ENCODE data around the gene CD300LF.

The CD300LF gene

DNA sequence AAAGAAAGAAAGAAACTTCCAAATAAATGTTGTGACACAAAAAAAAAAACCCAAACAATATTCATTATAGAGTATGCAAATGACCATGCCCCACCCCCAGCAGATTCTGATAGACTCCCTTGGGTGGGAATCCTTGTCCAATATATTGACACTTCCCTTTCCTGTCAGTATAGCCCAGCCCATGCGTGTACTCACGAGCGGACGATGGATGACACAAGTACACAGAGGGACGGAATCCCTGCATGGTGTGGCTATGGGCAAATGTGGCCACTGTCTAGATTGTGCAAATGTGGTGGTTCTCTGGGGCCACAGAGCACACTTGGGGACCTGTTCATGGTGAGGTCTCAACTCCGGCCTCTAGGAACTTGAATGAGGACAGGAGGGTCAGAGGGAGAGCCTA is 27.4 kb upstream of the CD300LF start:
- Histone ChIP-seq H2BK12ac (ENCODE audit: low read length) (no peak overlapping the region), H3K23ac (ENCODE audit: low read length) (no peak overlapping the region), H3K27ac (ENCODE audit: low read depth, low read length) (no peak overlapping the region), H2AK5ac (ENCODE audit: low read length) (no peak overlapping the region), H2AFZ (ENCODE audit: insufficient read depth, low read length, poor library complexity) (no peak overlapping the region), H3K9ac (ENCODE audit: low read length) (no peak overlapping the region), H3K4me3 (ENCODE audit: low read depth, low read length) (no peak overlapping the region), H3K79me1 (ENCODE audit: low read length) (no peaks in the 10 kb centered on the region), H3K4me1 (ENCODE audit: control insufficient read depth in 1 of 2, insufficient read depth in 2 of 2, low read length in 2 of 2) (peaks cover 15 to 20% of the 10 kb centered on the region in 2 experiments), H3K27me3 (ENCODE audit: insufficient read depth, low read length) (peaks cover 18% of the 10 kb centered on the region), H3K14ac (ENCODE audit: low read length) (no peak overlapping the region), H3K18ac (ENCODE audit: low read length) (no peak overlapping the region), H3K79me2 (ENCODE audit: control insufficient read depth, insufficient read depth, low read length, poor library complexity) (no peaks in the 10 kb centered on the region), H4K8ac (ENCODE audit: low read depth, low read length) (no peak overlapping the region), H4K12ac (ENCODE audit: low read depth, low read length) (no peak overlapping the region), H2BK5ac (ENCODE audit: low read depth, low read length, poor library complexity) (no peak overlapping the region), H3K9me3 (ENCODE audit: insufficient read depth, low read depth, low read length) (peaks cover 3% of the 10 kb centered on the region), H4K91ac (ENCODE audit: low read depth, low read length) (no peak overlapping the region), H3K4ac (ENCODE audit: low read depth, low read length) (no peak overlapping the region), H3K4me2 (ENCODE audit: low read length) (no peak overlapping the region), H2BK120ac (ENCODE audit: insufficient read depth, low read length, poor library complexity) (no peak overlapping the region), H3K36me3 (ENCODE audit: control insufficient read depth in 1 of 2, insufficient read depth in 2 of 2, low read length in 2 of 2) (no peaks in the 10 kb centered on the region)
- no CpG with 5 or more reads among the region's 6 CpGs for WGBS (ENCODE audit: extremely low coverage, insufficient coverage, insufficient read length)
- DNase-seq = no peak

GRCh38 chr17:74739227-74739831 is 26.6 kb upstream of the CD300LF start:
- no peak overlapping the region for H3K14ac ChIP-seq (ENCODE audit: low read length)
- no peak overlapping the region for H3K23ac ChIP-seq (ENCODE audit: low read length)
- H2BK120ac ChIP-seq (ENCODE audit: insufficient read depth, low read length, poor library complexity) = no peak overlapping the region
- no peak overlapping the region for H2BK5ac ChIP-seq (ENCODE audit: low read depth, low read length, poor library complexity)
- H3K4me3 ChIP-seq (ENCODE audit: low read depth, low read length) = no peak overlapping the region
- no peak overlapping the region for H4K12ac ChIP-seq (ENCODE audit: low read depth, low read length)
- H4K8ac ChIP-seq (ENCODE audit: low read depth, low read length) = no peak overlapping the region
- no peak overlapping the region for H2AFZ ChIP-seq (ENCODE audit: insufficient read depth, low read length, poor library complexity)
- H3K79me1 ChIP-seq (ENCODE audit: low read length) = no peaks in the 10 kb centered on the region
- no peaks in the 10 kb centered on the region for H3K36me3 ChIP-seq (ENCODE audit: control insufficient read depth in 1 of 2, insufficient read depth in 2 of 2, low read length in 2 of 2)
- no peak overlapping the region for H3K27ac ChIP-seq (ENCODE audit: low read depth, low read length)
- no peak overlapping the region for H2BK12ac ChIP-seq (ENCODE audit: low read length)
- no peak overlapping the region for H3K4ac ChIP-seq (ENCODE audit: low read depth, low read length)
- no peak overlapping the region for H3K18ac ChIP-seq (ENCODE audit: low read length)
- H3K4me1 ChIP-seq (ENCODE audit: control insufficient read depth in 1 of 2, insufficient read depth in 2 of 2, low read length in 2 of 2) = peaks cover 11 to 15% of the 10 kb centered on the region in 2 experiments
- H3K9me3 ChIP-seq (ENCODE audit: insufficient read depth, low read depth, low read length) = peaks cover 3% of the 10 kb centered on the region
- no peak overlapping the region for H4K91ac ChIP-seq (ENCODE audit: low read depth, low read length)
- no peak overlapping the region for H3K4me2 ChIP-seq (ENCODE audit: low read length)
- DNase-seq = no peak
- H3K79me2 ChIP-seq (ENCODE audit: control insufficient read depth, insufficient read depth, low read length, poor library complexity) = no peaks in the 10 kb centered on the region
- H3K27me3 ChIP-seq (ENCODE audit: insufficient read depth, low read length) = peaks cover 18% of the 10 kb centered on the region
- WGBS (ENCODE audit: extremely low coverage, insufficient coverage, insufficient read length) = no CpG with 5 or more reads among the region's 12 CpGs
- no peak overlapping the region for H3K9ac ChIP-seq (ENCODE audit: low read length)
- H2AK5ac ChIP-seq (ENCODE audit: low read length) = no peak overlapping the region

DNA sequence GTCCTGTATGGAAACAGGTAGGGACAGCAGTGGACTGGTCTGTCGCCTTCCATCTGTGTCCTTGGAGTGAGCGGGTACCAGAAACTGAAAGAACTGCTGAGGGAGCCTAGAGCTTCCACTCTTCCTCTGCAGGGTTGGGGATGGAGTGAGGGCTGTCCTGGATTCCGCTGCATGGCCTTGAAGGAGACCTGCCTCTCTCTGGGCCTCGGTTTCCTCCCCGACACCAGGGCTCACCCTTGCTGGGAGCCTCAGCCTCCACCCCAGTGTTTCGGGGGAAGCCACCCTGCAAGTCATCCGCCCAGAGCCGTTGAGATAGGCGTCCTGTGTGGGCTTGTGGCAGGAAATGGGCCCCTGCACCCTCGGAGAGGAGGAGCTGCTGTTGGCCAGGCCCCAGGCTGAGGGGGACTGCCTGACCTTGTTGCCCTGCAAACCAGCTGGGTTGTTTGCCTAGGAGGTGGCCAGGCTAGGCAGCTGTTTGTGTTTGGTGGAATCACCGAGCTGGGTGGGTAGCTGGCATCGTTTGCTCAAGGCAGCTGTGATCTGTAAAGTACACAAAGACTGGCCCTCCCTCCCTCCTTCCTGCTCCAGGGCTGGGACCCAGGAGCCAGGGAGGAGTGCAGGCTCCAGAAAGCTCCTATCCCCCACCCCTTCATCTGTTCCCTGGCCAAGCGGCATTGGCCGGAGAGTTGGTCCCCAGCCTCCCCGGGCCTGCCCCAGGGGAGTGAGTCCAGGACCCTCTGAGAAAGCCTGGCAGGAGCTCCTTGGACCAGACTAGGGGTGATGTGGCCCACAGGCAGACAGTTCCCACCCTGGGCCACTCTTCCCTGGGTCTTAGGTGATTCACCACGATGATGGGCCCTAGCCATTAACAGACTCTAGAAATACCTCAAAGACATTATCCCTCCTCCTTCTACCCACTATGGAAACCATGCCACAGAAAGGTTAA is 25.6 kb upstream of the CD300LF start:
- no peak overlapping the region for H2BK12ac ChIP-seq (ENCODE audit: low read length)
- H3K79me2 ChIP-seq (ENCODE audit: control insufficient read depth, insufficient read depth, low read length, poor library complexity) = no peaks in the 10 kb centered on the region
- no peak overlapping the region for H3K27ac ChIP-seq (ENCODE audit: low read depth, low read length)
- no peak overlapping the region for H2BK5ac ChIP-seq (ENCODE audit: low read depth, low read length, poor library complexity)
- DNase-seq = no peak
- no peak overlapping the region for H4K91ac ChIP-seq (ENCODE audit: low read depth, low read length)
- no peak overlapping the region for H4K12ac ChIP-seq (ENCODE audit: low read depth, low read length)
- H3K4ac ChIP-seq (ENCODE audit: low read depth, low read length) = no peak overlapping the region
- no peak overlapping the region for H3K23ac ChIP-seq (ENCODE audit: low read length)
- H3K4me2 ChIP-seq (ENCODE audit: low read length) = no peak overlapping the region
- H3K18ac ChIP-seq (ENCODE audit: low read length) = no peak overlapping the region
- H3K9me3 ChIP-seq (ENCODE audit: insufficient read depth, low read depth, low read length) = peaks cover 4% of the 10 kb centered on the region
- H3K4me3 ChIP-seq (ENCODE audit: low read depth, low read length) = no peak overlapping the region
- H3K14ac ChIP-seq (ENCODE audit: low read length) = no peak overlapping the region
- no CpG with 5 or more reads among the region's 16 CpGs for WGBS (ENCODE audit: extremely low coverage, insufficient coverage, insufficient read length)
- H2AFZ ChIP-seq (ENCODE audit: insufficient read depth, low read length, poor library complexity) = no peak overlapping the region
- H3K9ac ChIP-seq (ENCODE audit: low read length) = no peak overlapping the region
- no peak overlapping the region for H2AK5ac ChIP-seq (ENCODE audit: low read length)
- no peaks in the 10 kb centered on the region for H3K79me1 ChIP-seq (ENCODE audit: low read length)
- H3K4me1 ChIP-seq (ENCODE audit: control insufficient read depth in 1 of 2, insufficient read depth in 2 of 2, low read length in 2 of 2) = peaks cover 11 to 15% of the 10 kb centered on the region in 2 experiments
- peaks cover 18% of the 10 kb centered on the region for H3K27me3 ChIP-seq (ENCODE audit: insufficient read depth, low read length)
- no peaks in the 10 kb centered on the region for H3K36me3 ChIP-seq (ENCODE audit: control insufficient read depth in 1 of 2, insufficient read depth in 2 of 2, low read length in 2 of 2)
- no peak overlapping the region for H4K8ac ChIP-seq (ENCODE audit: low read depth, low read length)
- no peak overlapping the region for H2BK120ac ChIP-seq (ENCODE audit: insufficient read depth, low read length, poor library complexity)

DNA sequence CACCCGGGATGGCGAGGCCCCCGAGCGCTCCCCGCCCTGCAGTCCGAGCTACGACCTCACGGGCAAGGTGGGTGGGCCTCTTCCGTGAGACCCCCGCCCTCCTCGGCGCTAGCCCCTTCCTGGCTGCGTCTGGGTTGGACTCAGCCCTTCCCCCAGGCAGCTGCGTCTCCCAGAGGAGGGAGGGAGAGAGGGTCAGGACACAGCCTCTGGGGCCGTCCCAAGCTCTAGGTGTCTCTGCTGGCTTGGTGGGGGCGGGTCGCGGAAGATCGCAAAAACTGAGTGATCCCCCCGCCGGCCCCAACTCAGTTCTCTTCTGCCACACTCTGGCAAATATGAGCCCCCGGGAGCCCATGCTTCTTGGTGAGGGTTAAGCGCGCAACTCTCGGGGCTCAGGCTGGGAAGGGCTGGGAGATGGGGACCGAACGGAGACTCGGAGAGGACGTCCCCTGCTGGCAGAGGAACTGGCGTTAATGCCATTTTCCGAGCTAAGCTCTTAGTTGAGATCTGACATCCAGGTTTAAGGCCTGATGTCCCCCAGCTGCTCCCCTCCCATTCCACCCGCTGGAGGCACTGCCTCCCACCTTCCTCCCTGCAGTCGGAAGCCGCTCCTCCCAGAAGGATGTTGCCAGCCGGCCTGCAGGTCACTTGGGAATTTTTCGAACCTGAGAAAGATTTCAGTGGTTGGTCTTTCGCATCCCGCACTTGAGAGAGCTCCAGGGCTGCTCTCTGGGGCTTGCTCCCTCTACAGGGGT is 24.8 kb upstream of the CD300LF start:
- Histone ChIP-seq H3K4ac (ENCODE audit: low read depth, low read length) (no peak overlapping the region), H3K4me2 (ENCODE audit: low read length) (peak overlapping the region; percentile 61), H3K27me3 (ENCODE audit: insufficient read depth, low read length) (peaks cover 18% of the 10 kb centered on the region), H2AK5ac (ENCODE audit: low read length) (no peak overlapping the region), H4K8ac (ENCODE audit: low read depth, low read length) (no peak overlapping the region), H3K4me1 (ENCODE audit: control insufficient read depth in 1 of 2, insufficient read depth in 2 of 2, low read length in 2 of 2) (peaks cover 11 to 15% of the 10 kb centered on the region in 2 experiments), H4K91ac (ENCODE audit: low read depth, low read length) (no peak overlapping the region), H3K9ac (ENCODE audit: low read length) (no peak overlapping the region), H2BK5ac (ENCODE audit: low read depth, low read length, poor library complexity) (no peak overlapping the region), H3K18ac (ENCODE audit: low read length) (no peak overlapping the region), H2BK120ac (ENCODE audit: insufficient read depth, low read length, poor library complexity) (no peak overlapping the region), H3K4me3 (ENCODE audit: low read depth, low read length) (peak overlapping the region; percentile 45), H3K9me3 (ENCODE audit: insufficient read depth, low read depth, low read length) (peaks cover 4% of the 10 kb centered on the region), H4K12ac (ENCODE audit: low read depth, low read length) (no peak overlapping the region), H3K36me3 (ENCODE audit: control insufficient read depth in 1 of 2, insufficient read depth in 2 of 2, low read length in 2 of 2) (no peaks in the 10 kb centered on the region), H3K14ac (ENCODE audit: low read length) (no peak overlapping the region), H2BK12ac (ENCODE audit: low read length) (no peak overlapping the region), H3K23ac (ENCODE audit: low read length) (no peak overlapping the region), H3K79me2 (ENCODE audit: control insufficient read depth, insufficient read depth, low read length, poor library complexity) (no peaks in the 10 kb centered on the region), H3K27ac (ENCODE audit: low read depth, low read length) (no peak overlapping the region), H3K79me1 (ENCODE audit: low read length) (no peaks in the 10 kb centered on the region), H2AFZ (ENCODE audit: insufficient read depth, low read length, poor library complexity) (peak overlapping the region; percentile 8)
- no CpG with 5 or more reads among the region's 38 CpGs for WGBS (ENCODE audit: extremely low coverage, insufficient coverage, insufficient read length)
- DNase-seq = no peak

Data from trophoblast cell (in vitro differentiated cells and primary cell).